DMS53 treated with DMSO at 0.1 percent for 48 hours (cell line): ENCODE results near the gene PDCL3.

Source experiments
- DNase-seq: peaks from one replicate; lab custom pipeline; 2025; ENCODE audit not compliant: unreplicated experiment; lab: John Stamatoyannopoulos, UW

PDCL3 gene

DNA sequence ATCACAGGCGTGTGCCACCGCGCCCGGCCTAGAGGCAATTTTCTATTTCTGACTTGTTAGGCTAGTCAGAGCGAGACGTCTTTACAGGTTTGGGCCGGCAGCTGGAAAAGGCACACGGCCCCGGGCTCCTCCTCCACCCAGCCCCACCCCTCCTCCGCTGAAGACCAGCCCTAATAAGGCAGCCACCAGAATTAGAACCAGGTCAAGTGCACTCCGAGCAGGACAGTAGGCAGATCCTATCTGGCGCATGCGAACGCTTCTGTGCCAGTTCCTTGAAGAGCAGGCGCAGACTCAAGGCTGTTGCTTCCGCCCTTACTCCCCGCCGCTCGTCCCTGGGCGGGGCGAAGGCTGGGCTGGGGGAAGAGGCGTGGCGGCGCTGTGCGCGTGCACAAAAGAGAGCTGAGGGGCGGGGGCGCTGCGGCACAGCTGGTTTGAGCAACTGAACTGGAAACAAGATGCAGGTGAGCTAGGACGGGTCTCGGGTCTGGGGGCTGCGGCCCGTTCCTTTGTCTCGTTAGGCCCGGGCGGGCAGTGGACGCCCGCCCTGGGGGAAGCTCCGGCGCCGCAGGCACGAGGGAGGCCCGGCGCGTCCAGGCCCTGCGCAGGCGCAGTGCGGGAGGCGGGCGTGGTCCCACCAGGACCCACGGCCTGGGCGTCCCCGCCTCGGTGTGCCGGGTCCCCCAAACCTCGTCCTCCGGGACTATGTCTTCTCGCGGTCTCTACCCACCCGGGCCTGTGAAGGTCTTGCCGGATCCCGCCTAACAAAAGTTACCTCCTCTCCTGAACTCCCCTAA lies at the start of gene PDCL3:
Gene PDCL3, plus strand, starts transcription at position 381 of the 794 bp plus-strand sequence. Its CDS starts 75 bp downstream, at position 456.
- DNase-seq: peak; percentile 99

DNA sequence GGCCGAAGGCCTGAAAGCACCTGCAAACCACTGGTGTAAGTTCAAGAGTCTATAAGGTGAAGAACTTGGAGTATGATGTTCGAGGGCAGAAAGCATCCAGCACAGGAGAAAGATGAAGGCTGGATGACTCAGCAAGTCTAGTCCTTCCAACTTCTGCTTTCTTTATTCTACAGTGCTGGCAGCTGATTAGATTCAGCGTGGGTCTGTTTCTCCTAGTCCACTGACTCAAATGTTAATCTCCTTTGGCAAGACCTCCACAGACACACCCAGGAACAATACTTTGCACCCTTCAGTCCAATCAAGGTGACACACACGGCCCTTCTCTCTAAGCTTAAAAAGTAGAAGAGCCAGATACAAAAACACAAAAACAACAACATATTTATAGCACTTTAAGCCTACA lies 49.1 kb upstream of the PDCL3 start:
- DNase-seq: no peak

DNA sequence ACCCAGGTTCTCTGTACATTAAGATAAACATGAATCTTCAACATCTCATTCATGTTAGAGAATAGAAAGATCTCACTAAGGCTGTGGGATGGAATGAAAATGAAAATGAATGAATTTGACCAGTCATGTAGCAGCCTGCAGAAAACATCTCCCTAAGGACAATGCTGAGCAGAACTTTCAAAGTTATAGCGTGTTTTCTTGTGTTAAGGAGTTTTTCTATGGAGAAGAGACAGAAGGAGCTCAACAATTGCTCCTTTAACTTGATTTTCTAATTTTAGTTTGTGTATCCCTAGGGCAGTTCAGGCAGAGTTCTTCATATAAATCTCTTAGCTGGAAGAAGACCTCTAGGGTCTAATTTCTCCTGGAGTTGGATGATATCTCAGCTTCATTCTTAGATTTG lies 45.2 kb upstream of the PDCL3 start:
- no peak for DNase-seq

DNA sequence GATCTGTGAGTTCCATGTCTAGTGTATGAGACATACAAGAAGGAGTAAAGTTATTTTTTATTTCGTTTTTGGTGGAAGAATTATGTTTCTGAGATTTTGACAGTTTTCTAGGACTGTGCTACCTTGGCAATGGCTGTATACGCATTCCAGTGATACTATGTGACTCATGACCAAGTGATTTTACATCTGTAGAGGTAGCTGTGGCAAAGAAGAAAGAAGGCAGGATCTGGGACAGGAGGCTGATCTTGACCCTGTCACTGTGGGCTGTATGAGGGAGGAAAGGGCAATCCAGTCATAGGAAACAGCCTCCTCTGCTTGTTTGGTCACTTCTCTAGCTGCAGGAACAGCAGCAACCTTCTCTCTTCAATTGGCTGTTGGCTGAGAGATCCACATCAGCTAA lies 44.0 kb upstream of the PDCL3 start:
- no peak for DNase-seq

DNA sequence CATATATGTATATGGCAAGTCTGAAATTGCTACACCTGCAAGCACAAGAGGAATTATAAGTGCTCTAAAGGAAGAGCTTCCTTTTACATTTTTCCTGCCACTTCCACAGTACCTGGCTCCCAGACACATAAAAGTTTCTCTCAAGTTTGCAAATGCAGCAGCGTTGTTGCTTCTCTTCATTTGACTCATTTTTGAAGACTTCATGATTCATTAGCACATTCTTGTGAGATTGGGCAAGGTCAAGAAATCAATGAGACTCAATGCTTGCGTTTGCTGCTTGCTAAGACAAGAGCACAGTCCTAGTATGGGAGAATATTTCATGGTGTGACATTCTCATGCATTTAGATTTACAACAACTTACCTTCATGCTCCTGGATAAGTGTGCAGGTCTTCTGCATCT lies 42.6 kb upstream of the PDCL3 start:
- DNase-seq: no peak

DNA sequence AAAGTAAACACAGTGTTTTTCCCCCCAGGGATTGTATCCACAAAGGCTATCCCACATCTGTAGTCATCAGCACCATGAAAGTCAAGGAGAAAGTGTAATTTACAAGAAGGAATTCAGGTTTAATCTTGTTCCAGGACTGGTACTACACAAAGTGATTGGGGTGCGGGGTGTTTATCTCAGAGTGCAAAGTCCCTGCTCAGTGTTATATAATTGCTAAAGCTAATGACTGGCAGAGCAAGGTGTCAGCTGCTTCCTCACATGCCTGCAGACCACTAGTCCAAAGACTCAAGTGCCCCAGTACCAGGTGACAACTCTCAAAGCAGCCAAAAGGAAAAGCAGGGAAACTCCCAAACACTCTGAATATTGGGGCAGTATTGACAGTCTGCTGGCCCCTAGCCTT lies 40.4 kb upstream of the PDCL3 start:
- no peak for DNase-seq

DNA sequence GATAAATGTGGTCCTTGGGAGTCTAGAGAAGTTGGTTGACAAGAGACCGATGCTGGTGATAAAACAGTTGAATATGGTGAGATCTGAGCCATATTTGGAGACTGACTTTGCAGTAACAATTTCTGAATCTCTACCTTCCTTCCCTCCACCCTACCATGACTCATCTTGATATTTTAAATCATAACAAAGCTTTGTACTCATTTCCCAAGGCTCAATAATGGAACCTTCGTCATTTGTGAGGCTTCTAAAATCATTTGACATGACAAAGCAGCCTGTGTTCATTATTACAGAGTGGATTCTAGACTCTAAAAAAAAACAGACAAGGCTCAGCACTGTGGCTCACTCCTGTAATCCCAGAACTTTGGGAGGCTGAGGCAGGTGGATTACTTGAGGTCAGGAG lies 38.5 kb upstream of the PDCL3 start:
- DNase-seq: no peak

DNA sequence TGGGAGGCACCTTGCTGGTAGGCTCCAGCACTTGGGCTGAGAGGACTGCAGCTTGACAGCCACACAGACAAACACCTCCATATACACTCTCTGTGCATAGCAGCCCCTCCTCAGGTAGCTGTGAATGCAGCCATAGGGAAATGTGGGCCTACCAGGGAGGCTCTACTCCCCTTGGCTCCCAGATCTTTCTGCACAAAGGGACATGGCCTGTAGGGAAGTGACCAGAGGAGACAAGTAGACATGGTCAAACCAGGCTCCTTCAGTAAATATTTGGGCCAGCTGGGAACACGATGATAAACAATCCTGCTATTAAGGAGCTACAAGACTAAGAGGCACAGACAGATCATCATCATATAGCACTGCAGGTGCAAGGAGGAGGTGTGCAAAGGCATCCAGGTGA lies 35.9 kb upstream of the PDCL3 start:
- DNase-seq: no peak

DNA sequence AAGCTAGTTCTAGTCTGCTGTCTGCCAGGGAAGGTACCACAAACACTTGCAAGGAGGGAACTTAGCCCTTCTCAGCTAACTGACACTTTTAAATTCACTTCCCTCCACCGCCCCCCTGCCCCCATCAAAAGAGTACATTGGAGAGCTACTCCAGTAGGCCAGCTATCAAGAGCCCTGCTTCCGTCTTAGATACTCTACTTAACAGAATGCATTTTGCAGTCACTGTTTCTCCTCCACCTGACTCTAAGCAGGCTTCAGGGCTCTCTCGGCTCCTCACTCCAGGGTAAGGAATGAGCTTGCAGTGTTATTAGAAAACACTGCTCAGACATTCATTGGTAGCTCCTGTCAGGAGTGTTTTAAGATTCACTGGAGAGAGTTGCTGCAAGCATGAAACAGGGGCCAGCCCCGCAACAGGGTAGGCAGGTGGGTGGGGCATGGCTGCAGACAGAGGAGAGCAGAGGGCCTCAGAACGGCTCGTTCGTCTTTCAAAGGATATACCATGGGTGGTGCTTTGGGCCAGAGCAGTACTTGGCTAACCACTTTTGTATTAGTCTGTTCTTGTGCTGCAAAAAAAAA lies 35.3 kb upstream of the PDCL3 start:
- no peak for DNase-seq

DNA sequence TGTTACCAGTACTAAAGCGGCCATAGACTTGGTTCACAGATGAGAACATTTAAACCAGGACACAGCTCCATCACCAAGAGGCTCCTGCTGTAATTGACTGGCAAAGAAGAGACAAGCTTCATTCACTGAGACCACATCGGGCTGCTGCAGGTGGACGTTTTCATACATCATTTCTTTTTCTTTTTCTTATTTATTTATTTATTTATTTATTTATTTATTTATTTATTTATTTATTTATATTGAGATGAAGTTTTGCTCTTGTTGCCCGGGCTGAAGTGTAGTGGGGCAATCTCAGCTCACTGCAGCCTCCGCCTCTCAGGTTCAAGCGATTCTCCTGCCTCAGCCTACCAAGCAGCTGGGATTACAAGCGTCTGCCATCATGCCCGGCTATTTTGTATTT lies 33.6 kb upstream of the PDCL3 start:
- no peak for DNase-seq

DNA sequence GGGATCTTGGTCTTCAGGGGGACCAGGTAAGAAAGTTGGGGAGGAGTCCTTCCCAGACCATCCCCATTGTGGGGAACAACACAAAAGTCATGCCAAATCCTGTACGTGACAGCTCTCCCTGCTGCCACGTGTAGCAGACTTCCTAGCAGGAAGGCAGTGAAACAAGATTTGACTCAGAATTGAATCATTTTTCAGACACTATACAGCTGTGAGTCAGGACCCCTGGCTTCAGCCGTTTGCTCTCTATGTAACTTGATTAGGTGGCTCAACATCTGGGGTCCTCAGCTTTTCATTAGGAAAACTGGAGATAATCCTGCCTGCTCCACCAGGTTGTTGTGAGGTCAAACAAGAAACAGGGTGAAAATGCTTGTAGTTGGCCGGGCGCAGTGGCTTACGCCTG lies 32.9 kb upstream of the PDCL3 start:
- no peak for DNase-seq

DNA sequence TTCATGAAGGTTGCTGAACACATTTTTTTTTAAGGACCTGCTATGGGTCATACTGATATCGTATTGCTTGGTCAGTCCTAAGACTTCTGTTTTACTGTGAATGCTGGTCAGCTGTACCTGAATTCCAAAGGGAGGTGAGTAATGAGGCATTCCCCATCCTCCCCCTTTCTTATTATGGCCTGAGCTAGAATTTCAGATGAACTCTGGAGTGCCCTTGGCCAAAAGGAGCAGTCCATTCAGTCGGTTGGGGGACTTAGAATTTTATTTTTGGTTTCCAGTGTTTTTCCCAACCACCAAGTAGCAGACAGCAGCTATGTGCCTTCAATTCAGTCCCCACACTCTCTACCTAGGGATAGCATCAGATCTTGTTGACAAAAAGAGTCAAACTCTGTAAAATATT lies 26.9 kb upstream of the PDCL3 start:
- no peak for DNase-seq

DNA sequence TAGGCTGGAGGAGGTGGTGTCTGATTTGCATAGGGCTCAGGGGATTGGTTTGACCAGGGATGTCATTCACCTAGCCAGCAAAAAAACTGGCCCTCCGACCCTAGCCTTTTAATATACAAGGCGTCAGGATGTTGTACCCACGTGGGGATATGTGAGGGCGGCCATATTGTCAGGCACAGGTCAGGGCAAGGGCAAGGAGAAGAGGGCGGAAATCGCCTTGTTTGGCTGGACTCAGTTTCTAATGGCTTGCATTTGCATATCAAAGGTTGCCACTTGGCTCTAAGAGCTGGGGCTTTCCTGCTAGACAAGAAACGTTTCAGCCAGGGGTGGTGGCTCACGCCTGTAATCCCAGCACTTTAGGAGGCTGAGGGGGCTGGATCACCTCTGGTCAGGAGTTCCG lies 24.9 kb upstream of the PDCL3 start:
- DNase-seq: no peak

DNA sequence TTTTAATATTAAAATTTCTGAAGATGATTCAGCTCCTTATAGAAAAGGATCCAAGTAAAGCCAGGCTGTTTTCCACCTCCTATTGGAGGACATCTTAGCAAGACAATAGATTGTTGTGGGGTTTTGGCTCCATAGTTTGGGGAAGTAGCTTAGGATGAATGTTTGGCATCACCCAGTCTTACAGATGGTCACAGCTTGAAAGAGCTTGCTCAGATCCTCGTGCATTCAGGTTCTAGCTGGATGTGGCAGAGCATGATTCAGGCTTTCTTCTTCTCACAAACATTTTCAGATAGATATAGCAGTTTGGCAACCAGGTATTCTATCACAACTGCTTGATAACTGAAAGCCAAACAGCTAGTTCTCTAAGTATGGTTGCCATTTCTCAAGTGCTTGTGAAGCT lies 23.6 kb upstream of the PDCL3 start:
- DNase-seq: no peak

DNA sequence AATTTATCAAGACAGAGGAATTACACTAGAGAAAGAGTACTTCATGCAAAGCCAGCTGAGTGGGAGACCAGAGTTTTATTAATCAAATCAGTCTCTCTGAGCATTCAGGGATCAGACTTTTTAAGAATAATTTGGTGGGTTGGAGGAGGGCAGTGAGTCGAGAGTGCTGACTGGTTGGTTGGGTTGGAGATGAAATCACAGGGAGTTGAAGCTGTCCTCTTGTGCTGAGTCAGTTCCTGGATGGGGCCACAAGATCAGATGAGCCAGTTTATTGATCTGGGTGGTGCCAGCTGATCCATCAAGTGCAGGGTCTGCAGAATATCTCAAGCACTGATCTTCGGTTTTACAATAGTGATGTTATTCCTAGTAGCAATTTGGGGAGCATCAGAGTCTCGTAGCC lies 21.4 kb upstream of the PDCL3 start:
- no peak for DNase-seq

DNA sequence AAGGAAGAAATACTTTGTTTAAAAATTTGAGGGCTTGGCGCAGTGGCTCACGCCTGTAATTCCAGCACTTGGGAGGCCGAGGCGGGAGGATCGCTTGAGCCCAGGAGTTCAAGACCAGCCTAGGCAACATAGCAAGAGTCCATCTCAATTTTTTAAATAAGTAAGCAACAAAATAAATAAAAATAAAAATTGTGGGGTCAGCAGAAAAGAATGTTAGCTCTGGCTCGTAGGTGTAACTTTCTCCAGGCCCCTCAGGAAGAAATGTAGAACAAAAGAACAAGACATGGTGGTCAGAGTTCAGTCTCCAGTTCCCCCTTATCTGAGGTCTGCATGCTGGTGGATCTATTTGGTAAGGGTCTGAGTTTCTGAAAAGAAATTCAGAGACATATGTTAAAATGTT lies 20.4 kb upstream of the PDCL3 start:
- no peak for DNase-seq

DNA sequence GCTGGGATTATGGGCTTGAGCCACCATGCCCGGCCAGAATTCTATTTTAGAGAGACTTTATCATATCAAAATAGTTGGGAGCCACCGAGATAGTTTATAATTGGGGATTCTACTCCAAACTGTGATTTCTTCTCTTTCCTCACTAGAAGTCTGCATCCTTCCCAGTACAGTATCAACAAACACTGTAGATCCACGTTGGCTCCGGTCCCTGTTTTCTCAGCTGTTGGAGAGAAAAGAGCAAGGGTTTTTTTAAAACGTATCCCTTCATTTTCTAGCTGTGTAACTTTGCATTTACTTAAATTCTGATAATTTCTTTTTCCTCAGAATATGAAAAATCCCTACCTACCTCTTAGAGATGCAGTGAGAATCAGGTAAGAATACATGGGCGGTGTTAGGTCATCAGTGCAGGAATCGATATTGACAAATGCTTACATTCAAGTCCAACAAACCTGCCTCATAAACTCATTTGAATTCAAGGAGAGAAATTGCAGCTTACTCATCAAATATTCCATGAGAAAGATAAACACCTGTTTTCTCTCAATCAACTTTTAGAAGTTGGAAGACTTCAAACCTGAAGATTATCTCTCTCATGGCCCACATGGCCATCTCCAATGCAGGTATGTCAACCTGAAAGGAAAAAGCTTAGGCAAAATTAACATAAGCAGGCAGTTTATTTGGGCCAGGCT lies 17.7 kb upstream of the PDCL3 start:
- DNase-seq: no peak

DNA sequence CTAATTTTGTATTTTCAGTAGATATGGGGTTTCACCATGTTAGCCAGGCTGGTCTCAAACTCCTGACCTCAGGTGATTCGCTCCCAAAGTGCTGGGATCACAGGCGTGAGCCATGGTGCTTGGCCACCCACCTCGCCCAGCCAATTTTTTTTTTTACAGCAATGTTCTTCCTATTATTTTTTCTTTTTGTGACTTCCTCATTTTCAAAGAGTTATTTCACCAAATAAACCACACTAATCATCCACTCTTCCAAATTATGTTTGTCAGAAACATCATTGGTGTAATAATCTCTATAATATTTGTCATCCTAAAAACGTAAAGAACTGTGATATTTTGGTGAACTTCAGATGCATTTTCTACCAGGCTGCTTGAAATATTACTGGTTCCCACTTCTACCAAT lies 16.3 kb upstream of the PDCL3 start:
- no peak for DNase-seq

DNA sequence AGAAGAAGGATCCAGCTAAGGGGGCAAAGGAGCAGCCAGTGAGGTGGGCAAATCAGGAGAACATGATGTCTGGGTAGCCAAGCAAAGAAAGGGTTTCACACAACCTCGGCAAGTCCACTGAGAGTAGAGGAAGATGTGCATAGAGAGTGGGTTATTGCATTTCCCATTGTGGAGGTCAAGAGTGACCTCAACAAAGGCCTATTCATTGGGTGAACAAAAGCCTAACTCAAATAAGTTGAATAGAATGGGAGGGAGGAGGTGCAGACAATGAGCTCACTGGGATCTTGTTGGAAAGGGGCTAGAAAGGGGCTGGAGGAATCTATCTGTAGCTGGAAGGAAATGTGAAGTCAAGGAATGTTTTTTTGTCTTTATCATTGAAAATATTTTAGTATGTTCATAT lies 14.0 kb upstream of the PDCL3 start:
- DNase-seq: no peak

DNA sequence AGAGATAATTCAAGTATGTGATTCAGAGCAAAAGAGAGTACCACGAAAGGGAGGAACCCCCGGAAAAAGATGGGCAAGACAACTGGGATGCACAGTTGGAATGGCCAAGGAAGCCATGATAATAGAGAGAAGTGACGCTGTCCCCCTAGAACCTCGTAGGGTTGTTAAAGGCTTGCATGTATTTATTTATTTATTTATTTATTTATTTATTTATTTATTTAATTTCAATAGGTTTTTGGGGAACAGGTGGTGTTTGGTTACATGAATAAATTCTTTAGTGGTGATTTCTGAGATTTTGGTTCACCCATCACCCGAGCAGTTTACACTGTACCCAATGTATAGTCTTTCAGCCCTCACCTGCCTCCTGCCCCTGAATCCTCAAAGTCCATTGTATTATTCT lies 11.5 kb upstream of the PDCL3 start:
- no peak for DNase-seq

DNA sequence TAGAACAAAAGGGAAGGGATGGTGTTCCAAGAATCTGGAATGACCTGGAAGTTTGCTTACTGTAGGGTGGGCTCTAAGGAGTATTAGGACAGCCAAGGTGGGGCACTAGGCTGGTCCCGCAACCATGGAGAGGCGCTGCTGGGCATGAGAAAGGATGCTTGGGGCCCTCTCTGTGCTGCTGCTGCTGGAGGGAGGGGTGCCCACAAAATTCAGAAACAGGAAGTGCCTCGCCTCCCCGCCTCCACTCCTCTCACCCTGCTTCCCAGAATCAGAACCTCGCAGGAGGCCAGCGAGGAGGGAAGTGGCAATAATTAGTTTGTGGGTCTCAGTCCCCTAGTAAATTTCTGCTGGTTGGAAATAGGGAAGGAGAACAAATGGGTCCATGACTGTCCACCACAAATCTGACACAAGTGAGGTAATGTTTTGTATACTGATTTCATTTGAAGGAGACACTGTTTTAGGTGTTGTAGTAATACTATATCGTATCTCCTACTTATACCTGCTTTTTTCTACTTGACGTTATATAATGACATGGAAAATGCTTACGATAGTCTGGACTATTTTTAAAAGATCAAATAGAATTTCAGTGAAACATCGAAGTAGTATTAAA lies 7.9 kb upstream of the PDCL3 start:
- DNase-seq: no peak

DNA sequence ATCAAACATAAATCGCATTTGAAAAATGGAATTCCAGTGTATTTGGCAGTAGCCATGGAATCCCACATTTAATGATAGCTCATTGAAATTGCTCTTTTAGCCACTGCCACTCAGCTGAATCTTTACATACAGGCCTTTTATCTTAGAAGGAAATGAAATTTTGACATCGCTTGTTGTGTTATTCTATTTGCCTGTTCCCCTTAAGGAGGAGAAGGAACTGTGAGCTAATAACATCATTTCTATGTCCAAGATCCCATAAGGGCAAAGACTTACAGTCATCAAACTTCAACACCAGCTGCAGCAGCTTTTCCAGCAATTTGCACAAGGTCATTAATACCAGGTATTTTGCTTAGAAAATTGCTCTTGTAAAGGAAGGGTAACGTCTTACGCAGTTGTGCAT lies 6.0 kb upstream of the PDCL3 start:
- DNase-seq: no peak
